Spleen (tissue), 7 donors: ENCODE data around the gene CALN1.
"Not testable (repeated sequence)": the region's sequence is repeated elsewhere in the genome, so short reads cannot be mapped to it uniquely, and the experiment has no call there.

ENCODE experiments used
- CTCF ChIP-seq, 11 experiments: fragments of 200-600 bp in 7 of 11; fragments of 450-650 bp in 4 of 11; sonication (generic) in 4 of 11; IDR thresholded peaks in 8 of 11; conservative IDR thresholded peaks in 3 of 11; 1 replicate in 7 of 11; 2 replicates in 4 of 11; pipeline versions ENCODE4 v1.4.0 to v1.8.0; 2016 to 2021; ENCODE audit warnings: antibody characterized with exemption in 11 of 11, inconsistent platforms in 4 of 11, mild to moderate bottlenecking in 1 of 11
- POLR2A ChIP-seq, 3 donors: fragments of 450-650 bp; IDR thresholded peaks; one replicate each; pipeline ENCODE4 v1.5.1; 2017; ENCODE audit warnings: antibody characterized with exemption in 3 of 3, mild to moderate bottlenecking in 1 of 3
- POLR2AphosphoS5 ChIP-seq, 3 donors: sonication (generic); formaldehyde crosslinking; IDR thresholded peaks; one replicate each; pipeline ENCODE4 v1.5.1; 2017; ENCODE audit warnings: antibody characterized with exemption in 3 of 3
- donor health status: DM: no; HTN: no; CAD: no; lungs with moderate emphysema.
- donor health status: DM: no; HTN: no; CAD: no.
- donor health status: DM: no; HTN: no; CAD: no.

DNA sequence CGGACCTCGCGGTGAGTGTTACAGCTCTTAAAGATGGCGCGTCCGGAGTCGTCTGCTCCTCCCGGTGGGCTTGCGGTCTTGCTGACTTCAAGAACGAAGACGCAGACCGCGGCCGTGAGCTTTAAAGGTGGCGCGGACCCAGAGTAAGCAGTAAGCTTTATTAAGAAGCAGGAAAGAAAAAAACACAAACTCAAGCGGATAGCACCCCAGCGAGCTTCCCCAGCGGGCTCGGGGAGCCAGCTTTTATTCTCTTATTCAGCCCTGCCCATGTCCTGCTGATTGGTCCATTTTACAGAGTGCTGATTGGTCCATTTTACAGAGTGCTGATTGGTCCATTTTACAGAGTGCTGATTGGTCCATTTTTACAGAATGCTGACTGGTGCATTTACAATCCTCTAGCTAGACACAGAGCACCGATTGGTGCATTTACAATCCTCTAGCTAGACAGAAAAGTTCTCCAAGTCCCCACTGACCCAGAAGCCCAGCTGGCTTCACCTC, at the start of gene CALN1:
- not testable (repeated sequence) for TF ChIP-seq CTCF (IDR thresholded peaks at IDR 0.05 in 8 of 11, conservative IDR thresholded peaks at IDR 0.05 in 3 of 11); POLR2A (IDR thresholded peaks at IDR 0.05); POLR2AphosphoS5 (IDR thresholded peaks at IDR 0.05)
